GM23338 (cell line): ENCODE data around the gene YAP1.

ENCODE experiments used
- EZH2 ChIP-seq: fragments of 200-600 bp; sonication (generic); IDR thresholded peaks from one replicate; pipeline ENCODE4 v1.8.0; 2017; ENCODE audit warnings: antibody characterized with exemption, mild to moderate bottlenecking, low read depth; ENCODE audit not compliant: unreplicated experiment
- EZH2phosphoT487 ChIP-seq: fragments of 200-600 bp; sonication (generic); IDR thresholded peaks from one replicate; pipeline ENCODE4 v1.8.1; 2018; ENCODE audit warnings: antibody characterized with exemption; ENCODE audit not compliant: unreplicated experiment
- POLR2AphosphoS5 ChIP-seq: IDR thresholded peaks from 2 replicates; pipeline ENCODE4 v1.6.1; 2016; ENCODE audit warnings: antibody characterized with exemption, low read depth
- TF ChIP-seq, protein P1 (sequence below), 2 experiments: fragments of 200-600 bp in 1 of 2; sonication (generic) in 1 of 2; conservative IDR thresholded peaks; 2 replicates each; pipeline versions ENCODE4 v1.5.1 to v1.6.1; 2016 to 2017; ENCODE audit warnings: antibody characterized with exemption in 2 of 2, low read depth in 2 of 2, mild to moderate bottlenecking in 2 of 2, moderate library complexity in 1 of 2

DNA sequence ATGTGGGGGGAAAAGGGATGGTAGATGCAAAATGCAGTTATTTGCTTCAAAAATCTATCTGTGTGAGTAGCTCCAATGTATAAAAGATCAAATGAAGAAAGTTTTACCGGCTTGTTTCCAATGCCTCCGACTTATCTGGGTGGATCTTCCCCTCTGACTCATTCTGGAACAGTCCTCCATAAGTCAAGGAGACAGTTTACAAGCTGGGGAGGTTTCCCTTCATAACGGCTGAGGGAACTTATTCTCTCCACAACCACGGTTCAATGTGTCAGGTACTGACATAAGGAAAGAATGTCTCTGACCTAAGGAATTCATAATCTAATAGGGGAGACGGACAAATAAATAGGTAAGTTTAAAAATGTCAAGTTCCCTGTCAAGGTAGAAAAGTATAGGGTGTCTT, 157.4 kb downstream of the YAP1 start:
- TF ChIP-seq EZH2phosphoT487 (no peak), POLR2AphosphoS5 (no peak), EZH2 (no peak)
- TF ChIP-seq, protein P1, sequence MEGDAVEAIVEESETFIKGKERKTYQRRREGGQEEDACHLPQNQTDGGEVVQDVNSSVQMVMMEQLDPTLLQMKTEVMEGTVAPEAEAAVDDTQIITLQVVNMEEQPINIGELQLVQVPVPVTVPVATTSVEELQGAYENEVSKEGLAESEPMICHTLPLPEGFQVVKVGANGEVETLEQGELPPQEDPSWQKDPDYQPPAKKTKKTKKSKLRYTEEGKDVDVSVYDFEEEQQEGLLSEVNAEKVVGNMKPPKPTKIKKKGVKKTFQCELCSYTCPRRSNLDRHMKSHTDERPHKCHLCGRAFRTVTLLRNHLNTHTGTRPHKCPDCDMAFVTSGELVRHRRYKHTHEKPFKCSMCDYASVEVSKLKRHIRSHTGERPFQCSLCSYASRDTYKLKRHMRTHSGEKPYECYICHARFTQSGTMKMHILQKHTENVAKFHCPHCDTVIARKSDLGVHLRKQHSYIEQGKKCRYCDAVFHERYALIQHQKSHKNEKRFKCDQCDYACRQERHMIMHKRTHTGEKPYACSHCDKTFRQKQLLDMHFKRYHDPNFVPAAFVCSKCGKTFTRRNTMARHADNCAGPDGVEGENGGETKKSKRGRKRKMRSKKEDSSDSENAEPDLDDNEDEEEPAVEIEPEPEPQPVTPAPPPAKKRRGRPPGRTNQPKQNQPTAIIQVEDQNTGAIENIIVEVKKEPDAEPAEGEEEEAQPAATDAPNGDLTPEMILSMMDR (conservative IDR thresholded peaks at IDR 0.05; ENCODE audit: low read depth in 2 of 2), result no peak
